Body of pancreas (tissue), 4 donors: ENCODE results near the gene ACOX1. TPM values are rescaled to one million over a fixed set of nuclear protein-coding genes. Genes with fewer than 3 reads are reported as not detected.

Source experiments
- ATAC-seq: fragments of 150-250 bp; one replicate; pipeline ENCODE4 v1.9.1; 2016
- DNase-seq, 4 donors: peaks; one replicate each; pipeline ENCODE4 v3.0.0-alpha.2; 2019
- H3K27ac ChIP-seq, 4 donors: fragments of 200-600 bp; sonication (generic); 1 replicate in 3 of 4; 2 replicates in 1 of 4; pipeline versions ENCODE4 v1.5.1 to v1.6.1; 2016 to 2019; ENCODE audit warnings: mild to moderate bottlenecking in 1 of 4, mixed read lengths in 1 of 4, moderate library complexity in 1 of 4
- H3K27me3 ChIP-seq, 2 donors: fragments of 200-600 bp; sonication (generic); one replicate each; pipeline ENCODE4 v1.6.0; 2016; ENCODE audit warnings: mild to moderate bottlenecking in 1 of 2
- H3K36me3 ChIP-seq, 2 donors: fragments of 200-600 bp; sonication (generic); replicated peaks in 1 of 2; 2 replicates each; pipeline ENCODE4 v1.5.1; 2016; ENCODE audit warnings: low read depth in 2 of 2; ENCODE audit not compliant: insufficient read depth in 1 of 2
- H3K4me1 ChIP-seq: fragments of 200-600 bp; sonication (generic); one replicate; pipeline ENCODE4 v1.6.0; 2016
- H3K4me3 ChIP-seq, 2 donors: fragments of 200-600 bp; sonication (generic); 1 replicate in 1 of 2; 2 replicates in 1 of 2; pipeline ENCODE4 v1.5.1; 2016 to 2019
- H3K9me3 ChIP-seq, 3 donors: fragments of 200-600 bp; sonication (generic); 1 replicate in 2 of 3; 2 replicates in 1 of 3; pipeline ENCODE4 v1.5.1; 2016
- CTCF ChIP-seq, 7 experiments: fragments of 450-650 bp in 4 of 7; fragments of 200-600 bp in 3 of 7; sonication (generic) in 3 of 7; IDR thresholded peaks; one replicate each; pipeline ENCODE4 v1.5.1; 2016 to 2019; ENCODE audit warnings: antibody characterized with exemption in 7 of 7
- POLR2A ChIP-seq, 3 donors: fragments of 450-650 bp; IDR thresholded peaks; one replicate each; pipeline ENCODE4 v1.6.1; 2016; ENCODE audit warnings: antibody characterized with exemption in 3 of 3, mild to moderate bottlenecking in 2 of 3
- WGBS, 2 donors: methylation state at CpG; one replicate each; pipeline ENCODE4 v1.1.5; 2017; 5-methylcytosine and 5-hydroxymethylcytosine counted together
- intact Hi-C: fragments of 100-400 bp; cut with DNase I; formaldehyde crosslinking; loops from one replicate; pipeline ENCODE4 v1.15.1; 2023
- total RNA-seq, 2 donors: library from RNA; depleted of rRNA; stranded (reverse); fragments of >200 nt; gene quantifications; one replicate each; pipeline ENCODE4 v1.1.0, GENCODE V29; 2016

Gene ACOX1
- total RNA-seq, 2 donors from 2014 or later, result 69.0 to 77.1 TPM

GRCh38 chr17:75891605-75892555 lies 87.1 kb downstream of the ACOX1 start:
- TF ChIP-seq CTCF (IDR thresholded peaks at IDR 0.05), result no peak
- no peak for TF ChIP-seq POLR2A (IDR thresholded peaks at IDR 0.05)
- Histone ChIP-seq H3K27ac (no peak overlapping the region), H3K9me3 (no peaks in the 10 kb centered on the region), H3K4me1 (peaks cover 23% of the 10 kb centered on the region), H3K27me3 (no peaks in the 10 kb centered on the region), H3K36me3 (peaks cover 0 to 3% of the 10 kb centered on the region in 2 donors), H3K4me3 (no peak overlapping the region)
- ATAC-seq (no peak), DNase-seq (no peak)
- WGBS, 2 donors, result 89 to 91% methylated on average over 24 to 32 of the region's 32 CpGs
- intact Hi-C loops, result no loop called here

Other genes with a start within 250 kb of the ACOX1 start
- 10 to 100 TPM; 27.4 to 27.5 TPM for gene GALK1, start 214.0 kb downstream of the ACOX1 start, total RNA-seq
- 10 to 100 TPM; 18.4 to 59.7 TPM for gene UNK, start 194.4 kb downstream of the ACOX1 start, total RNA-seq
- gene UNC13D, start 134.8 kb downstream of the ACOX1 start, total RNA-seq, result 10 to 100 TPM in 1 of 2 donors, 1 to 10 TPM in 1; 8.6 to 21.8 TPM
- gene WBP2, start 123.8 kb downstream of the ACOX1 start, total RNA-seq, result 10 to 100 TPM; 44.2 to 49.5 TPM
- gene TRIM47, start 100.6 kb downstream of the ACOX1 start, total RNA-seq, result 10 to 100 TPM; 39.6 to 41.8 TPM
- gene TRIM65, start 82.2 kb downstream of the ACOX1 start, total RNA-seq, result 10 to 100 TPM; 12.5 to 21.0 TPM
- gene MRPL38, start 74.3 kb downstream of the ACOX1 start, total RNA-seq, result 10 to 100 TPM; 47.7 to 77.8 TPM
- gene FBF1, start 38.1 kb downstream of the ACOX1 start, total RNA-seq, result 1 to 10 TPM; 2.6 to 4.2 TPM
- gene TEN1, start 74 bp upstream of the ACOX1 start, total RNA-seq, result 1 to 10 TPM; 6.5 to 9.2 TPM
- gene CDK3, start 21.7 kb upstream of the ACOX1 start, total RNA-seq, result 1 to 10 TPM; 3.4 to 4.9 TPM
- 10 to 100 TPM in 1 of 2 donors, 1 to 10 TPM in 1; 4.9 to 13.0 TPM for gene EVPL, start 48.1 kb upstream of the ACOX1 start, total RNA-seq
- 10 to 100 TPM; 26.2 to 27.7 TPM for gene SRP68, start 93.4 kb upstream of the ACOX1 start, total RNA-seq
- gene GALR2, start 95.6 kb upstream of the ACOX1 start, total RNA-seq, result under 1 TPM in 1 of 2 donors, not detected in 1; 0.52 TPM
- not detected for gene ZACN, start 100.0 kb upstream of the ACOX1 start, total RNA-seq
- 10 to 100 TPM; 53.2 to 73.2 TPM for gene EXOC7, start 124.6 kb upstream of the ACOX1 start, total RNA-seq
- 1 to 10 TPM in 1 of 2 donors, under 1 TPM in 1; 0.33 to 3.4 TPM for gene FOXJ1, start 162.1 kb upstream of the ACOX1 start, total RNA-seq